GM18519 (cell line): ENCODE results near the gene ANKMY1.

Source experiments
- ATAC-seq: cut with Tn5 transposase; IDR thresholded peaks from one replicate; pipeline ENCODE4 v1.9.1; 2021; ENCODE audit warnings: mild to moderate bottlenecking, moderate library complexity; ENCODE audit not compliant: unreplicated experiment, low FRiP score

Gene ANKMY1

DNA sequence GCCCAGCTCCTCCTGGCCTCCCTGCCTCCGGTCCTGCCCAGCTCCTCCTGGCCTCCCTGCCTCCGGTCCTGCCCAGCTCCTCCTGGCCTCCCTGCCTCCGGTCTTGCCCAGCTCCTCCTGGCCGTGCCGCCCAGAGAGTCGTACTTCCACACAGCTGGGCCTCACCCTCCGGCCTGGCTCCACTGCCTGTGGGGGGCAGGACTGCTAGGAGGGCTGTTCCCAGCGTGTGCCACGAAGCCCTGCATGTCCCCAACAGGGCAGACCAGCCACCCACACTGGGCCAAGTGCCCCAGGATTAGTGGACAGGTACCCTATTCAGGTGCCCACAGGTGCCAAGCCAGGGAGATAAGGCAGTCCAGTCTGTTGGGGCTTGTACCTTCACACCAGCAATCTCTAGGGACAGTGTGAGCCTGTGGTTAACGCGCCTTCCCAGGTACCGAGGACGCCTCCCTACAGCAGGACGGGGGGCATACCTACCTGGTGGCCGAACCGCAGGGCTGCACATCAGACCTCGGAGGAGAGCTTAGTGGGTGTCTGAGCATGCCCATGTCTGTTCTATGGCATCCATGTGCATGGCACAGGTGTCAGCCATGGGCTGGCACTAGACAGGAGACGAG is 117.0 kb downstream of the ANKMY1 start:
- no peak for ATAC-seq

DNA sequence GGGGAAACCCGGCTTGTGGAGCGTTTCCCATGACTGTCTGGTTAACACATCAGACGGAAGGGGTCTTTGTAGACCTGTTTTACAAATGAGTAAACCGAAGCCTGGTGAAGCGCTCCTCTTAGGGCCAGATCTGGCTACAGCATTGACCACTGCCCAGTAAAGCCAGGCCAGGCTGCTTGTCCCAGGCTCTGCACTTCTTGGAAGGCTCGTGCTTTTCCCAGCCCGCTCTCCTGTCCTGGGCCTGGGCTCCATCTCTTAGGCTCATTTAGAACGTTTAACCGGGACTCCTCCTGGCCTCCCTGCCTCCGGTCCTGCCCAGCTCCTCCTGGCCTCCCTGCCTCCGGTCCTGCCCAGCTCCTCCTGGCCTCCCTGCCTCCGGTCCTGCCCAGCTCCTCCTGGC is 117.5 kb downstream of the ANKMY1 start:
- ATAC-seq = no peak

DNA sequence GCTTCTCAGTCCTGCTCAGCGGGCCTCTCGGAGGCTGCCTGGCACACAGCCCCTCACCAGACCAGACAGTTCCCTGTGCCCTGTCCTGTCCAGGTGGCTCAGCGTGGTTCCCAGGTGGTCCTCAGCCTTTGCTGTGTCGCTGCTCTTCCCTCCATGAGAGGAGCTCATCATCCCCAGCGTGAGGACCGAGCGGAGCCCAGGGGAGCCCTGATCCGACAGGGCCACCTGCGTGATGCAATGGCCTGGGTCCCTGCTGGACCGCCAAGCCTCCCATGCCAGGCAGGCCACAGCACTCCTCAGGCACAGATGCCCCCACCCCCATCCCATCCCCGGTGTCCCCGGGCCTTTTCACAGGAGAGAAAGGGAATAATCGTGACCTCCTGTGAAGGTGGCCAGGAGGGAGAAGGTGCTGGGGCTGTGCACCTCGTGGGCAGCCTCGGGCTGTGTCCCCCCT is 118.1 kb downstream of the ANKMY1 start:
- ATAC-seq = no peak

DNA sequence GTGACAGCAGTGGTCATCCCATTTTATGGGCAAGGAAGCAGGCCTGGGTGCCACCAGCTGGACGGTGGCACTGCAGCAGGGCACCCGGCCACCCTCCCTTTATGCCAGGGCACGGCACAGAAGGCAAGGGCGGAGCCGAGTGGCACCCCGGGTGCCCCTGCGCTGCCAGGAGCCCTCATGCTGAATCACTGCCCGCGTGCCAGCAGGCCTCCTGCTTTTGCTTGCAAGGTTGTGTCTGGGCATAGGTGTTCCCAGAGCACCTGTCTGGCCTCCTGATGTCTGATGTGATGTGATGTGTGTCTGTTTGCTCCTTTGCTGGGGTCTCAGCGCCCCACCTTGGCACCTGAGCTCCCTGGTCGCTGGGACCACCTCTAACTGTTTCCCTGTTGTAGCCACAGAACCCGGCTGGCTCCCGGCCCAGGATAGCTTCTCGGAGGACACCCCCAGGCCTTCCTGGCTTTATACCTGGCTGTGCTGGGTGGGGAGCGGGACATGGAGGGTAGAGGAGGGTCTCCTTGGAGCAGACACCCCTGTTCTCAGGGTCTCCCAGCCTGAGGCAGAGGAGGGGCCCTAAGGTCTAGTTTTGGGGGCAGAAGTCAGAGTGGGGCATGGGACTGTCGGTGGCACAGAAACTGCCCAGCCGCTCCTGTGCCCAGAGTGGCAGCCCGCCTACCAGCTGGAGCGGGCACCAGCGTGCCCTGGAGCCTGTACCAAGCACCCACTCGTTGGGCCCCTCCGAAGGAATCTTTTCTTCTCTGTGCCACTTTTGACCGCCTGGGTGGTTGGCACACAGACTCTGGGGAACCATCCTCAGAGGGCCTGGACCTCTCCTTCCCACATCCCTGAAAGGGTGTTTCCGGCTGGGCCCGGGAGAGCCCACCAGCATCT is 118.7 kb downstream of the ANKMY1 start:
- no peak for ATAC-seq

DNA sequence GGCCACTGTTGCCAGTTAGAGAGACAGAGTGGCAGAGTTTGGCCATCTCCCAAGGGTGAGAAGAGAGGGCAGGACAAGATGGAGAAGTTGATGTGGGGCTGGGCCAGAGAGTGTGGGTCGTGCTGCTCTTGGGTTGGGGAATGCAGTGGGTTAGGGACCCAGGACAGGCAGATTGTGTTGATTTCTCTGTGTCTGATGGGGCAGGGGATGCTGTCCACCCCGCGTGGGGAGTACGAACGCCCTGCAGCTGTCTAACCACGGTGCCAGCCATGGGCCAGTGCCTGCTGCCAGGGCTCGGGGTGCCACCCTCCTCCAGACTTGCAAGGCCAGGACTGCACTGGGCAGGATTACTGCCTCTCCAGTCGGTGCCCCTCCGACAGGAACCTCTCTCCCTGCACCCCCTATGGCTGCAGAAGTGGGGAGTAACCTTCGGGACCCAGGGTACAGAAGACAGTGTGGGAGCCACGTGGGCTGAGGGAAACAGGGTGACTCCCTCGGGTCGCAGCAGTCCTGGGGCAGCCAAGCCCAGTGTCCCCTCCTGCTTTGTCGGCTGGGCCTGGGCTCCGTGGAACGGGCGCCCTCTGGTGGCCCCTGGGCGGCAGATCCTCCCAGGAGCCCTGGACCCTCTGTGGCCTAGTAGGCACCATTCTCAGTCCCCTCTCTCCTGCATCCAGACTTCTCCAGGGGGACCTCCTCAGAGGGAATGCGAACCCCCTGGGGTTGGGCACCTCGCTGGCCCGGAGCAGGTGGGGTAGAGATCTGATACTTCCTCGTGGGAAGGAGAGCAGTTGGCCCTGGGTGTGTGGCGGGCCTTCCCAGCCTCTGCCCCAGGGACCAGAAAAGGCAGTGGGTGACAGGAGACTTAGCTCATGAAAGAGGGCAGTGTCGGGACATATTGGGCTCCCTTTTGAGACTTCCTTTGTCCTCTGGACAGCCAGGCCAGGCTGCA is 119.7 kb downstream of the ANKMY1 start:
- ATAC-seq = no peak

DNA sequence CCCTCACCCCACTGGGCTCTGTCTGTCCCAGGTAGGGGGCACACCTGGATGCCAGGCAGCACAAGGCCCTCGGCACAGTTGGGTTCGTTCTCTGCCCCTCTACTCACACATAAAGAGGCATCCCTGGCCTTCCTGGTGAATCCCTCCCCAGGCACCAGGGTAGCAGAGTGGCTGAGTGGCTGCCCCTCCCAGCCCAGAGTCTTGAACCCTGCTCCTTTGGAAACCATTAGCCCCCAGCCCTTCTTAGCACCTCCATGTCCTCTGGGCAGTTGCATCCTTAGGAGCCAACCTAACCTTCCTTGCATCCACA is 120.3 kb downstream of the ANKMY1 start:
- no peak for ATAC-seq

DNA sequence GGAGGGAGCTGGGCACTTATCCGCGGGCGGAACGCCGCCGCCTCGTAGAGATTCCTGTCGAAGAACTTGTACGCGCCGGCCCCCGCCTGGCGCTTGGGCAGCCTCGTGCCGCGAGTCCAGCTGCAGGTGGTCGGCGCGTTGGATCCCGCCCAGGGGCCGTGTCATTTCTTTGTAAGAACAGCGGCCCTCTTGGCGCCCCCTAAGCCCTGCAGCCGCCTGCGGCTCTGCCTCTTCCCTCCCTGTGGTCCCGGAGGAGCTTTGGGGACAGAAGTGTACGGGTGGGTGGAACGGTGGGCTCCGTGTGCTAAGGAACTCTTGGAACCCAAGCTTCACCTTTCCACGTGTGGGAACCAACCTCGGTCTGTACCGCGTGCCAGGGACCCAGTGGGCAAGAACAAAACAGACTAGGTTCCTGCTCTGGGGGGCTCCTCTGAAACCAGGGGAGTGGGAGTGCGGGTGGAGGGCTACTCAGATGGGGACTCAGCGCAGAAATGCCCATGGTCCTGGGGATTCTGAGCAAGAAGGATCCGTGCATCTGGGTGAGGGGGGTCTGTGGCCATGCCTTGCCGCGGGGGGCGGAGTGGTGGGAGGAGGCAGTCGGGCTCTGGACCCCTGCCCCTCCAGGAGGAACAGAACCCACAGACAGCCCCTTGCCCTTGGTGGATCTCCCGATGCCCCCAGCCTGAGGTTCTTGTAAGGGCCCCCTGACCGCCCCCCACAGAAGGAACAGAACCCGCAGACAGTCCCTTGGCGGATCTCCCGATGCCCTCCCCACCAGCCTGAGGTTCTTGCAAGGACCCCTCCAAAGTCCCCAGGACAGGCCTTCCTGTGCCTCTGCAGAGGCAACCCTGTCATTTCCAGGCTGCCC is 120.9 kb downstream of the ANKMY1 start:
- no peak for ATAC-seq

DNA sequence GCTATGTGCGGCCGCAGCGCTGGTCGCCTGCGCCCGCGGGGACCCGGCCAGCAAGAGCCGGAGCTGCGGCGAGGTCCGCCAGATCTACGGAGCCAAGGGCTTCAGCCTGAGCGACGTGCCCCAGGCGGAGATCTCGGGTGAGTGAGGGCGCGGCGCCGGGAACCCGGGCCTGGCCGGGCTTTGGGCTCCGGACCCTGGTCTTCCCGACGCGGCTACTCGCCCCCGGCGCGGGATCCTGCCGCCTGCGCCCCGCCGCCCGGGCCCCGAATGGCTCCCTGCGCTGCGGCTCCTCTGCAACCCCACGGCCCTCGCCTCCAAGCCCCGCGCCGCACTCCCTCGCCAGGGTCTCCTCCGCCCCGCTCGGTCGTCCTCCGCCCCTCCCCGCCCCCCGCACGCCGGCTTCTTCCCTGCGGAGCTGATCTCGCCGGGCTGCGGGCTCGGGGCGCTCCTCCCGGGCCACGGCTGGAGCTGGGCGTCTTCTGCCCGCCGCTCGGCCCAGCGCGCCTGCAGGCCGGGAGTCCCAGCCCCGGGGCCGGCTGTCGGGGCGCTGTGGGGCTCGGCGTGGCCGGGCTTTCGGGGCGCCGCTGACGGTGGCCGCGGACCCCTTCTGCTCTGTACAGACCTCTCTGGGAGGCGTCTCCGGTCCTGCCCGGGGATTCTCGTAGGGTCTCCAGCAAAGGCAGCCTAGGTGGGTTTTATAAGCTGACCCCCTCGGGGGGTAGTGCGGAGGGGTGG is 121.7 kb downstream of the ANKMY1 start:
- ATAC-seq = no peak

DNA sequence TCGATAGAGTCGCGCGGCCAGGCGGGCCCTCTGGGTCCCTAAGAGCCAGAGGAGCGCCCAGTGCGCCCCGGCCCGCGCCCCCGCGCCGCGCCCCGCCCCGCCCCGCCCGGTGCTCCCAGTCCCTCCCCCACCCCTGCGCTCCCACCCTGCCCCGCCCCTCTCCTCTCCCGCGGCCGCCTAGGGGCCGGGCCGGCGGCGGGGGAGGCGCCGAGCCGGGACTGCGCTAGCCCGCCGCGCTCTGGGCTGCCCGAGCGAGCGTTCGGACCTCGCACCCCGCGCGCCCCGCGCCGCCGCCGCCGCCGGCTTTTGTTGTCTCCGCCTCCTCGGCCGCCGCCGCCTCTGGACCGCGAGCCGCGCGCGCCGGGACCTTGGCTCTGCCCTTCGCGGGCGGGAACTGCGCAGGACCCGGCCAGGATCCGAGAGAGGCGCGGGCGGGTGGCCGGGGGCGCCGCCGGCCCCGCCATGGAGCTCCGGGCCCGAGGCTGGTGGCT is 122.3 kb downstream of the ANKMY1 start, which contains the start of gene GPC1:
Gene GPC1 (plus strand): TSS at position 207 of the 491 bp plus-strand sequence. CDS start 256 bp downstream, at position 463.
- ATAC-seq = no peak

DNA sequence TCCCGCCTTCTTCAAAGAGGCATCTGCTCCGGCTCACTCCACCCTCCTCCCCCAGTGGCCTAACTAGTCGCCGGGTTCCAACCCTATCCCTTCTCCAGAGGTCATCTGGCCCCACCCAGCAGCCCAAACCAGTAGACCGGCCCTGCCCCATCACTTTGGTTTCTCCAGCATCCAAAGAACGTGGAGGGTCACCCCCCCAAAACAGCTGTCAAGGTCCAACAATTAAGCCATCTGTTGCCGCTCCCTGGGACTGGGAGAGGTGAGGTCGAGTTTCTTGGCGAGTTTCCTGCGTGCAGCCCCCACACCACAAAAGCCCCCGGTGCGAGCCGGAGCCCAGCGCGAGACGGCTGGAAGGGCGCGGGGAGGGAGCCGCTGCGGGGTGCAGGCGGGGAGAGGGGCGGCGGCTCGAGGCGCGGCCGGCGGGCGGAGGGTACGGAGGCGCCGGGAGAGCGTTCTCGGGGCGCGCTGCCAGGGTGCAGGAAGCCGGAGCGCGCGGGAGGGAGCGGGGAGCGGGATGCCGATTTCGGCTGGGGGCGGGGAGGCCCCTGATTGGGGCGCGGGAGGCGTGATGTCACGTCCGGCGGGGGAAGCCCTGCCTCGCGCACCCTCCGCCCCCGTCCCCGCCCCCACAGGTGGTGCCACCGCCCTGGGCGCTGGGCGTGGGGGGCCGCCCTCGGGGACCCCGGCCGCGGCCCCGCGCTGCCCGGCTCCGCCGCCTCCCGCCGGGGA is 122.9 kb downstream of the ANKMY1 start:
- no peak for ATAC-seq

DNA sequence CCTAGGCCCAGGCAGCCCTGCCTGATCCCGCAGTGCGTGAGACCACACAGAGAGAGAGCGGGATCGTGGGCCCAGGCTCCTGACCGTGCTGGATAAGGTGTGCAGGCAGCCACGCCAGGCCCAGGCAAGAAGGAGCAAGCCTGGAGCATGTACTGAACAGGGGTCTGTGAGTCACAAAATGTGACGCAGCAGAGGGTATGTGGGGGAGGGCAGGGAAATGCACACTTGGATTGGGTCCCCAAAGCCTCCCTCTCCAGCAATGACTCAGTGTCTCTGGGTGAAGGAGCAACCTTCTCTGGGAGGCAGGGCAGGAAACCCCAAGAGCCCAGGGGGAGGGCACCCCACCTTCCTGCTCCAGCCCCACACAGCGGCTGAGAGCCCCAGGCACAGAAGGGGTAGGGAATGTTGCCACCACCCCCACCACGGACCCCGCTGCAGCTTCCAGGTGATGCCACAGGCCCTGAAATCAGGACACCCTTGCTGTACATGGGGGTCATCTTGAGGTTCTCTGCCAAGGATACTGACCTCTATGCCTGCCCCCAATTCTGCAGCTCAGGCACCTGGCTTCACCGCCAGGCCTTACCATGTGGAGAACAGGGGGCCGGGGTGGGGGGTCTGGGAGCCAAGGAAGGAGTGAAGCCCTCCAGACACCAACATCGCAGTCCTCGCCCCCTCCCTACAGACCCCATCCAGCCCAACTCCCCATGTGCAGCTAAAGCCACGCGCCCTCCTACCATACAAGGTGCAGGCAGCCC is 123.6 kb downstream of the ANKMY1 start:
- ATAC-seq = no peak

DNA sequence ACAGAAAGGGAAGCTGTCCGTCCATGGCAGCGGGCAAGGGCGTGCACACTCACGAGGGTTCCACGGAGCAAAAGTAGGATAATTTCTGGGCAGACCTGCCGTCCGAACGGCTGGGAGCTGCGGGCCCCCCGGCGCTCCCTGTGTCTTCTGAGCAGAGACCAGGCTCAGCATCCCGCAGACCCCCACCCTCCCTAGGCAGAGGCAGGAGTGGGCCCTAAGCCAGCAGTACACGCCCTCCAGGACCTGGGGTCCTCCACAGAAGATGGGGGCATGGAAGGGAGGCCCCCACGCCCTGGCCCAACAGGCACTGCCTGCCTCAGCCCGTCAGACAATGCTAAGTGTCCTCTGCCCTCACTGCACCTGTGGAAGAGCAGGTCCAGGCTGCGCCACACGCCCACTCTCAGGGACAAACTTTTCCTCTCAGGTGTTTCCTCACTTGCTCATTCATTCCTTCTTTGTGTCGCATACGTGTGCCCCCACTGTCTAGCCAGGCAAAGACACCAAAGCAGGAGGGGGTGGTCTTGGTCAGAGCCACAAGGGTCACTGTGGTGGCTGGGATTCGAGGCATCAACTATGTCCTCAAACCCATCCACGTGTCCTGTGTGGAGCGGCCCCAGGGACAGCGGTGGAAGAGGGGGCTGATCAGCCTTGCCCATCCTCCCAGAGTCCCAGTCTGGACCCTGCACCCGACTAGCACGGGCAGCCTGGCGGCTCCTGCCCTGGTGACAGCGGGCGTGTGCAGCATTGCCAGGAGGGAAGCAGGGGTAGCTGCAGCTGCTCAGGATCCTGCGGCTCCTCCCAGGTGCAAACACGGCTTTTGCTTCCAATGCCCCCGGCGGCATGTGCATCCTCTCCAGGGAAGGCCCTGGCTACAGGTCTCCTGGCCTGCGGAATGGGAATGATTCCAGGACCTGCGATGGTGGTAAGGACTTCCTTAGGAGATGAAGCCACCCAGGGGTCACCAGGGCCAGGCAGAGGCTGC is 124.7 kb downstream of the ANKMY1 start:
- no peak for ATAC-seq

DNA sequence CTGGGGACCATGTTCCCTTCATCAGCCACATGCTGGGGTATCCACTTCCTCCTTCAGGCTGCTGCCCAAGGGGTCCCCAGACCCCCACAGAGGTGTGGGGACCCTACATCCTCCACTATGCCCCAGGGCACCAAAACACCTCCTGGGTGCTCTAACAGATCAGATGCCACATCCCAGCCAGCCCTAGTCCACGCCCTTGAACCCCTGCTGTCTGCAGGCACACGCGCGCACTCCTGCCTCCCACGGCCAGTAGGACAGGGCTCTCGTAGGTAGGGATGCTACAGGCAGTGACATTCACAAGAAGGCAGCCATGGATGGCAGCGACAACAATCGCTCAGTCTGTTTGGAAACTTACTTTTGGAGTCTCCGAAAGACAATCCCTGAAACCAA is 125.4 kb downstream of the ANKMY1 start:
- ATAC-seq = no peak

DNA sequence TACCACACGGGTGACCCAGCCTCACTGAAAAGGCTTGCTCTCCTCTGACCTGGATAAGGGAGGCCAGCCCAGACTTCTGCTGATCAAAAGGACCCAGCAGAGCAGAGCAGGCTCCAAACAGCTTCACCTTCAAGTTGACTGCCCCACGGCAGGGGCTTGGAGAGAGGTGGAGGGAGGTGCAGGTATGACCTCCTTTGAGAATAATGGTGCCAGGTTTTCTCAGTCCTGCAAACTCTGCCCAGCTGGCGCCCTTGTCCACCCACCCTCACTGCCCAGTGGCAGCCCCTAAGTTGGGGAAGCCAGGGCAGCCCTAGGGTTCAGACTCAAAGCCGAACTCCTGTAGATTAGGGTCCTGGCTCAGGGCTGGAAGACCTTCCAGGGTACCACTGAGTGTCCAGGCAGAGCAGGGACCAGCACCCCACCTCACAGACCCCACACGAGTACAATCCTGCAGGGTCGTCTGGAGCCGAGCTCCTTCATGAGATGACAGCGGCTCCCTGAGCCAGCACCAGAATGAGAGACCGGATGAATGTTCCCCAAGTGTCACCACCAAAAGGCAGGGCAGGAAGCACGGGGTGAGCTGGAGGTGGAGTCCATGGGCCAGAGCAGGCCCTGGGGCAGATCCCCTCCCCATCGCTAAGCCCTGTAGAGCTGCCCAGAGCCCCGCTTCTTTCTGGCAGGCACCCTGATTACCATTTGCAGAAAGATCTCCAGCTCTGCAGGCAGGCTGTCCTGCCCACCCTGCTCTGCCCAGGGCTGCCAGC is 125.9 kb downstream of the ANKMY1 start:
- ATAC-seq = no peak

DNA sequence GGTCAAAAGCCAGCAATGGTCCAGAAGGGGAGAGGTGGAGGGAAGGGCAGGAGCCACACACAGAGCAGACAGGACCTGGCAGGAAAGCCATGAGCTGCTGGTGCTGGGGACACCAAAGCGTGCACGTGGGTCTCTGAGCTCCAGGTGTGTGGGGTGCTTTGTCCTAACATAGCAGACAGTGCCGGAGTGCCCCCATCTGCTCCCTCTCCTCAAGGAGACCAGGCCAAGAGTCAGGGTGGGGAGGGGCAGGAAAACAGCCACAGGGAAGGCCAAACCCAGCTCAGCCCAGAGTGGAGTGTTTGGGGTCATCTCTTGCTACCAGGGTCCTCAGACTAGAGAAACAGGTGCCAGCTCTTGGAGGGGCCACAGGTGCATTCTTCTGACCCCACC is 126.5 kb downstream of the ANKMY1 start:
- no peak for ATAC-seq

DNA sequence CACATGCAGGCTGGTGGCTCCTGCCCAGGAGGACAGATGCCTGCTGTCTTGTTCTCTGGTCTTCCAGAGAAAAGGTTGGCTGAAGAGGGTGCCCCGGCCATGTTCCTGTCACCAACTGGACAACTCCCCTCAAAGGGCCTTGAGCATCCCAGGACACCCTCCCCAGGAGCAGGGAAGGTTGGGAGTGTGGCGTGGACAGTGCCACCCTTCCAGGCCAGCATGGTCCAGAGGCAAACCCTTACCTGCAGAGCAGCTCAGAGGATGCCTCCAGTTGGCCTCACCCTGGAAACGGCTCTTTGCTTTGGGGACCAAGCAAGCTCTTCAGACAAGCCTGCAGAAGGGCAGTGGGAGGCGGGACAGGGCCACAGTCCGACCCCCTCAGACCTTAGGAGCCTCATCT is 127.2 kb downstream of the ANKMY1 start:
- ATAC-seq = no peak
